Tibial nerve (tissue), 4 donors: ENCODE results near the gene GIN1.

ENCODE experiments used
- EP300 ChIP-seq, 2 donors: sonication (generic); formaldehyde crosslinking; IDR thresholded peaks; one replicate each; pipeline ENCODE4 v1.6.1; 2017; ENCODE audit warnings: antibody characterized with exemption in 2 of 2, mild to moderate bottlenecking in 1 of 2
- POLR2A ChIP-seq, 2 donors: fragments of 450-650 bp; IDR thresholded peaks; one replicate each; pipeline ENCODE4 v1.6.1; 2017; ENCODE audit warnings: antibody characterized with exemption in 2 of 2, mild to moderate bottlenecking in 2 of 2, moderate library complexity in 2 of 2
- TF ChIP-seq, protein P1 (sequence below), 5 experiments: fragments of 200-600 bp in 3 of 5; fragments of 450-650 bp in 2 of 5; sonication (generic) in 3 of 5; IDR thresholded peaks; one replicate each; pipeline ENCODE4 v1.5.1; 2016 to 2019; ENCODE audit warnings: antibody characterized with exemption in 5 of 5, mild to moderate bottlenecking in 3 of 5, moderate library complexity in 2 of 5

DNA sequence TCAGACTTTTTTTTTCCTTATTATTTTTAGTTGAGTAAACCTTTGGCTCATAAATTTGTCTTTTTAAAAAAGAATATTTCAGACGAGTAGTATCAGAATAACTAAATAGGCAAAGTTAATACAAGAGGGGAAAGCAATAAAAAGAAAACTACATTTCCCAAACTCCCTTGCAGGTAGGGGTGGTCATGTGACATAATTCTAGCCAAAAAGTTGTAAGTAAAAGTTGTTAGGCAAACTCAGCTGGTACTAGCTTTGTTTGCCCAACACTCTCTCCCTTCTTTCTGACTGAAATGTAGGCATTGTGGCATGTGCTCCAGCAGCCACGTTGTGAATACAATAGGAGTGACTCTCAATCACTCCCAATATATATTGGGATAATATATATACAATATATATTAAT lies 20.9 kb downstream of the GIN1 start:
- TF ChIP-seq, protein P1, sequence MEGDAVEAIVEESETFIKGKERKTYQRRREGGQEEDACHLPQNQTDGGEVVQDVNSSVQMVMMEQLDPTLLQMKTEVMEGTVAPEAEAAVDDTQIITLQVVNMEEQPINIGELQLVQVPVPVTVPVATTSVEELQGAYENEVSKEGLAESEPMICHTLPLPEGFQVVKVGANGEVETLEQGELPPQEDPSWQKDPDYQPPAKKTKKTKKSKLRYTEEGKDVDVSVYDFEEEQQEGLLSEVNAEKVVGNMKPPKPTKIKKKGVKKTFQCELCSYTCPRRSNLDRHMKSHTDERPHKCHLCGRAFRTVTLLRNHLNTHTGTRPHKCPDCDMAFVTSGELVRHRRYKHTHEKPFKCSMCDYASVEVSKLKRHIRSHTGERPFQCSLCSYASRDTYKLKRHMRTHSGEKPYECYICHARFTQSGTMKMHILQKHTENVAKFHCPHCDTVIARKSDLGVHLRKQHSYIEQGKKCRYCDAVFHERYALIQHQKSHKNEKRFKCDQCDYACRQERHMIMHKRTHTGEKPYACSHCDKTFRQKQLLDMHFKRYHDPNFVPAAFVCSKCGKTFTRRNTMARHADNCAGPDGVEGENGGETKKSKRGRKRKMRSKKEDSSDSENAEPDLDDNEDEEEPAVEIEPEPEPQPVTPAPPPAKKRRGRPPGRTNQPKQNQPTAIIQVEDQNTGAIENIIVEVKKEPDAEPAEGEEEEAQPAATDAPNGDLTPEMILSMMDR (IDR thresholded peaks at IDR 0.05), result no peak
- no peak for TF ChIP-seq POLR2A (IDR thresholded peaks at IDR 0.05)
- no peak for TF ChIP-seq EP300 (IDR thresholded peaks at IDR 0.05)
